ENCODE results near the gene MLEC. TPM values are rescaled to one million over a fixed set of nuclear protein-coding genes. Genes with fewer than 3 reads are reported as not detected.

The MLEC gene
- total RNA-seq, 1 experiment from 2014 or later = 290 TPM

DNA sequence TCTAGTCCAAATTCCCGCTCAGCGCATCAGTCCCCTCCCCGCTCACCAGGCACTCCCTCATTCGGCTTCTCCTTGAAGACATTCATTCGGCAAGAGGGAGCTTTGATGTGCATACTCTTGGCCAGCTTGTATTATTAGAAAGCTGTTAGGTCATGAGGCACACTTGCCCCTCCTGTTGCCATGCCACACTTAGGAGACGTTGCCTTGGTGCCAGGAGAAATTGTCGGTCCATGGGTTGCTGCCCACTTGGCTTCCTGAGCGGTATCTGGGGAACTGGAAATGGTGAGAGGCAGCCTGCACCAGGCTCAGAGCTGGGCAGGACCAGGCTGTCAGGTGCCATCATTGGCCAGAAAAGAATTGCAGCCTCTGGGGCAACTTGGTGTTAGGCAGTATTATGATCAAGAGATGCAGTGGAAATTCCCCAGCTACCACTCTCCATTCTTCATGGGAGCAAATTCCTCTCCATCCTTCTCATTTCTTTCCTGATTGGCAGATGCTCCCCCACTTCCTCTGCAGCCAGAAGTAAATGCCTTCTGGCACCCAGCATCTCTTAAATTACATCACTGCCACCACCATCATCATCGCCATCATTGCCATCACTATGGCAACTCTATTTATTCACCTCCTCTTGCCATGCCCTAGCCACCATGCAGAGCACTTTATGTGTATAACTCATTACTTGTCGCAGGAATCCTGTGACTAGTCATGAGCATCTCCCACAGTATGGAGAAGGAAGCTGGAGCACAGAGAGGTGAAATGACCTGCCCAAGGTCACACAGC, 34.1 kb upstream of the MLEC start:
- no peak for DNase-seq
- TF ChIP-seq, protein P1, sequence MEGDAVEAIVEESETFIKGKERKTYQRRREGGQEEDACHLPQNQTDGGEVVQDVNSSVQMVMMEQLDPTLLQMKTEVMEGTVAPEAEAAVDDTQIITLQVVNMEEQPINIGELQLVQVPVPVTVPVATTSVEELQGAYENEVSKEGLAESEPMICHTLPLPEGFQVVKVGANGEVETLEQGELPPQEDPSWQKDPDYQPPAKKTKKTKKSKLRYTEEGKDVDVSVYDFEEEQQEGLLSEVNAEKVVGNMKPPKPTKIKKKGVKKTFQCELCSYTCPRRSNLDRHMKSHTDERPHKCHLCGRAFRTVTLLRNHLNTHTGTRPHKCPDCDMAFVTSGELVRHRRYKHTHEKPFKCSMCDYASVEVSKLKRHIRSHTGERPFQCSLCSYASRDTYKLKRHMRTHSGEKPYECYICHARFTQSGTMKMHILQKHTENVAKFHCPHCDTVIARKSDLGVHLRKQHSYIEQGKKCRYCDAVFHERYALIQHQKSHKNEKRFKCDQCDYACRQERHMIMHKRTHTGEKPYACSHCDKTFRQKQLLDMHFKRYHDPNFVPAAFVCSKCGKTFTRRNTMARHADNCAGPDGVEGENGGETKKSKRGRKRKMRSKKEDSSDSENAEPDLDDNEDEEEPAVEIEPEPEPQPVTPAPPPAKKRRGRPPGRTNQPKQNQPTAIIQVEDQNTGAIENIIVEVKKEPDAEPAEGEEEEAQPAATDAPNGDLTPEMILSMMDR (IDR thresholded peaks at IDR 0.05; ENCODE audit: unreplicated experiment) = no peak
- peaks cover 76% of the 10 kb centered on the region for H3K27me3 Mint-ChIP-seq (ENCODE audit: unreplicated experiment)
- intact Hi-C loops (cut with micrococcal nuclease; ENCODE audit: unreplicated experiment) = no loop called here
- no peaks in the 10 kb centered on the region for H3K9me3 Mint-ChIP-seq (ENCODE audit: low read depth, unreplicated experiment)
- no peak overlapping the region for H3K4me3 Mint-ChIP-seq (ENCODE audit: low read depth, unreplicated experiment)
- no peaks in the 10 kb centered on the region for H3K36me3 Mint-ChIP-seq (ENCODE audit: insufficient read depth, unreplicated experiment)
- peaks cover 17% of the 10 kb centered on the region for H3K4me1 Mint-ChIP-seq (ENCODE audit: low read depth, unreplicated experiment)
- H3K27ac Mint-ChIP-seq (ENCODE audit: unreplicated experiment) = no peak overlapping the region
- CTCF ChIA-PET = no interaction called here
- no TSS peak for BruUV-seq (replicated peaks)

DNA sequence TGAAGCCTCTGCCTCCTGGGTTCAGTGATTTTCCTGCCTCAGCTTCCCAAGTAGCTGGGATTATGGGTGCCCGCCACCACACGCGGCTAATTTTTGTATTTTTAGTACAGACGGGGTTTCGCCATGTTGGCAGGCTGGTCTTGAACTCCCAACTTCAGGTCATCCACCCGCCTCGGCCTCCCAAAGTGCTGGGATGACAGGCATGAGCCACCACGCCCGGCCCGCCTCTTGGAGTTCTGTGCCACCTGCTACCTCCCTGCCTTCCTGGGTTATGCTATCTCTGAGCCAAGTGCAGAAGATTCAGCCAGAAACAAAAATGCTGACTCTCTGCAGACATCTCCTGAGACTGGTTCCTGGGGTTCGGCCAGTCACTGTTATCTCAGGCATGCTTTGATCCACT, 33.3 kb upstream of the MLEC start:
- BruUV-seq (replicated peaks) = no TSS peak
- no peak for DNase-seq
- Mint-ChIP-seq H3K4me1 (ENCODE audit: low read depth, unreplicated experiment) (peaks cover 15% of the 10 kb centered on the region), H3K27me3 (ENCODE audit: unreplicated experiment) (peaks cover 68% of the 10 kb centered on the region), H3K9me3 (ENCODE audit: low read depth, unreplicated experiment) (no peaks in the 10 kb centered on the region), H3K27ac (ENCODE audit: unreplicated experiment) (no peak overlapping the region), H3K4me3 (ENCODE audit: low read depth, unreplicated experiment) (no peak overlapping the region), H3K36me3 (ENCODE audit: insufficient read depth, unreplicated experiment) (no peaks in the 10 kb centered on the region)
- CTCF ChIA-PET = no interaction called here
- intact Hi-C loops (cut with micrococcal nuclease; ENCODE audit: unreplicated experiment) = no loop called here
- TF ChIP-seq, protein P1 (IDR thresholded peaks at IDR 0.05; ENCODE audit: unreplicated experiment) = no peak

DNA sequence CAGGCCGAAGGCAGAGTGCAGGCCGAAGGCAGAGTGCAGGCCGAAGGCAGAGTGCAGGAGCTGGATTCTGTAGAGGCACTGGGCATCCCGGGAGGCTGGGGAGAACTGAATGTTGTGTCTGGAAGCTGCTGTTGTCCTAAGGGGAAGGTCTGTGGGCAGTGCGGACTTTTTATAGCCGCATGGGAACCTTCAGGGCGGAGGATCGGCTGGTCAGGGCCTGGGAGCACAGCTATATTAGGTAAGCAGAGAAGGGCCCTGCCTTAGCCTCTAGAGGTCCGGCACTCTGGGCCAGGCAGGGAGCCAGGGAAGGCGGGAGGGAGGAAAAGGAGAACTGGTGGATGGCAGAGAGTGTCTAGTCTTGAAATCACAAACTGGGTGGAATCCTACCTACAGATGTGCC, 32.3 kb upstream of the MLEC start:
- Mint-ChIP-seq H3K9me3 (ENCODE audit: low read depth, unreplicated experiment) (no peaks in the 10 kb centered on the region), H3K4me1 (ENCODE audit: low read depth, unreplicated experiment) (peaks cover 8% of the 10 kb centered on the region), H3K36me3 (ENCODE audit: insufficient read depth, unreplicated experiment) (no peaks in the 10 kb centered on the region), H3K27me3 (ENCODE audit: unreplicated experiment) (peaks cover 58% of the 10 kb centered on the region), H3K27ac (ENCODE audit: unreplicated experiment) (no peak overlapping the region), H3K4me3 (ENCODE audit: low read depth, unreplicated experiment) (no peak overlapping the region)
- CTCF ChIA-PET = no interaction called here
- intact Hi-C loops (cut with micrococcal nuclease; ENCODE audit: unreplicated experiment) = no loop called here
- TF ChIP-seq, protein P1 (IDR thresholded peaks at IDR 0.05; ENCODE audit: unreplicated experiment) = no peak
- DNase-seq = no peak
- no TSS peak for BruUV-seq (replicated peaks)

DNA sequence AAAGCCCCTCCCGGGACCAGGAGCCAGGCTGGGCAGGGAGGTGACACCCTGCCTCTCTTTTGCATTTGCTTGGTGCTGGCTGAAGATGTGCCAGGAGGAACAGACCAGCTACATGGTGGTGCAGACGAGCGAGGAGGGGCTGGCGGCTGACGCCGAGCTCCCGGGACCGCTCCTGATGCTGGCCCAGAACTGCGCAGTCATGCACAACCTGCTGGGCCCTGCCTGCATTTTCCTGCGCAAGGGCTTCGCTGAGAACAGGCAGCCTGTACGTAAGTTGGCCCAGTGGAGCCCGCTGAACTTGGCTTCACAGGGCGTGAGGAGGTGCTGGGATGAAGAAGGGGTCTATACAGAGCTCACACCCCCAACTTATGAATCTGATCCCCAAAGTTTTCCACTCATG, 30.9 kb upstream of the MLEC start:
- CTCF ChIA-PET = no interaction called here
- Mint-ChIP-seq H3K4me1 (ENCODE audit: low read depth, unreplicated experiment) (peaks cover 8% of the 10 kb centered on the region), H3K27ac (ENCODE audit: unreplicated experiment) (no peak overlapping the region), H3K4me3 (ENCODE audit: low read depth, unreplicated experiment) (no peak overlapping the region), H3K9me3 (ENCODE audit: low read depth, unreplicated experiment) (no peaks in the 10 kb centered on the region), H3K27me3 (ENCODE audit: unreplicated experiment) (peaks cover 44% of the 10 kb centered on the region), H3K36me3 (ENCODE audit: insufficient read depth, unreplicated experiment) (no peaks in the 10 kb centered on the region)
- no TSS peak for BruUV-seq (replicated peaks)
- DNase-seq = no peak
- TF ChIP-seq, protein P1 (IDR thresholded peaks at IDR 0.05; ENCODE audit: unreplicated experiment) = no peak
- intact Hi-C loops (cut with micrococcal nuclease; ENCODE audit: unreplicated experiment) = no loop called here
